ENCODE results near the gene CCDC107. TPM values are rescaled to one million over a fixed set of nuclear protein-coding genes. Genes with fewer than 3 reads are reported as not detected.

Gene CCDC107
- total RNA-seq, 1 experiment from 2014 or later, result 34.9 TPM

DNA sequence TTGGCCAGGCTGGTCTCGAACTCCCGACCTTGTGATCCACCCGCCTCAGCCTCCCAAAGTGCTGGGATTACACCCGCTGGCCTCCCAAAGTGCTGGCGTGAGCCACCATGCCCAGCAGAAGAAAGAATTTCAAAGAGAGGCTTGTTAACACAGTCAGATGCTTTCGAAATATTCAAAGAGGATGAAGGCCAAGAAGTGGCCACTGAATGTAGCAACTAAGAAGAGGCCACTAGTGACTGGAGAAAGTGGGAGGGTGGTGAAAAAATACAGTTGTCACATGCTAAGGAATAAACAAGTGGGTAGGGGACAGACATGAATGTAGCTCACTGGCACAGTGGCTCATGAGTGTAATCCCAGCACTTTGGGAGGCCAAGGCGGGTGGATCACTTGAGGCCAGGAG lies 44.6 kb downstream of the CCDC107 start:
- Histone ChIP-seq H3K9me2 (replicated peaks; ENCODE audit: low read length) (no peaks in the 10 kb centered on the region), H2AFZ (ENCODE audit: low read length) (no peak overlapping the region), H3K27me3 (ENCODE audit: low read length) (no peaks in the 10 kb centered on the region), H3K9me3 (ENCODE audit: low read length) (no peaks in the 10 kb centered on the region), H3K4me2 (ENCODE audit: low read length) (no peak overlapping the region), H4K20me1 (ENCODE audit: low read length) (no peaks in the 10 kb centered on the region), H3K79me2 (ENCODE audit: low read length) (no peaks in the 10 kb centered on the region), H3K4me1 (ENCODE audit: insufficient read depth, low read length) (no peaks in the 10 kb centered on the region), H3K27ac (ENCODE audit: low read length) (no peak overlapping the region), H3K9ac (ENCODE audit: low read length) (no peak overlapping the region), H3F3A (ENCODE audit: low read length, unreplicated experiment) (no peaks in the 10 kb centered on the region), H3K36me3 (ENCODE audit: low read depth, low read length) (peaks cover 51% of the 10 kb centered on the region), H3K4me3 (ENCODE audit: low read length) (no peak overlapping the region)
- DNase-seq (no peak), ATAC-seq (no peak)
- TF ChIP-seq EZH2phosphoT487 (IDR thresholded peaks at IDR 0.05; ENCODE audit: borderline replicate concordance, low read length), result no peak
- no peak for TF ChIP-seq EZH2 (IDR thresholded peaks at IDR 0.05; ENCODE audit: low read length, unreplicated experiment)
- TF ChIP-seq, protein P1, sequence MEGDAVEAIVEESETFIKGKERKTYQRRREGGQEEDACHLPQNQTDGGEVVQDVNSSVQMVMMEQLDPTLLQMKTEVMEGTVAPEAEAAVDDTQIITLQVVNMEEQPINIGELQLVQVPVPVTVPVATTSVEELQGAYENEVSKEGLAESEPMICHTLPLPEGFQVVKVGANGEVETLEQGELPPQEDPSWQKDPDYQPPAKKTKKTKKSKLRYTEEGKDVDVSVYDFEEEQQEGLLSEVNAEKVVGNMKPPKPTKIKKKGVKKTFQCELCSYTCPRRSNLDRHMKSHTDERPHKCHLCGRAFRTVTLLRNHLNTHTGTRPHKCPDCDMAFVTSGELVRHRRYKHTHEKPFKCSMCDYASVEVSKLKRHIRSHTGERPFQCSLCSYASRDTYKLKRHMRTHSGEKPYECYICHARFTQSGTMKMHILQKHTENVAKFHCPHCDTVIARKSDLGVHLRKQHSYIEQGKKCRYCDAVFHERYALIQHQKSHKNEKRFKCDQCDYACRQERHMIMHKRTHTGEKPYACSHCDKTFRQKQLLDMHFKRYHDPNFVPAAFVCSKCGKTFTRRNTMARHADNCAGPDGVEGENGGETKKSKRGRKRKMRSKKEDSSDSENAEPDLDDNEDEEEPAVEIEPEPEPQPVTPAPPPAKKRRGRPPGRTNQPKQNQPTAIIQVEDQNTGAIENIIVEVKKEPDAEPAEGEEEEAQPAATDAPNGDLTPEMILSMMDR (conservative IDR thresholded peaks at IDR 0.05; ENCODE audit: low read depth, low read length), result no peak
- BruUV-seq (replicated peaks), result no TSS peak
- ChIA-PET POLR2A (ENCODE audit: unreplicated experiment) (no interaction called here), CTCF (no interaction called here)
- intact Hi-C loops (cut with micrococcal nuclease), result no loop called here

DNA sequence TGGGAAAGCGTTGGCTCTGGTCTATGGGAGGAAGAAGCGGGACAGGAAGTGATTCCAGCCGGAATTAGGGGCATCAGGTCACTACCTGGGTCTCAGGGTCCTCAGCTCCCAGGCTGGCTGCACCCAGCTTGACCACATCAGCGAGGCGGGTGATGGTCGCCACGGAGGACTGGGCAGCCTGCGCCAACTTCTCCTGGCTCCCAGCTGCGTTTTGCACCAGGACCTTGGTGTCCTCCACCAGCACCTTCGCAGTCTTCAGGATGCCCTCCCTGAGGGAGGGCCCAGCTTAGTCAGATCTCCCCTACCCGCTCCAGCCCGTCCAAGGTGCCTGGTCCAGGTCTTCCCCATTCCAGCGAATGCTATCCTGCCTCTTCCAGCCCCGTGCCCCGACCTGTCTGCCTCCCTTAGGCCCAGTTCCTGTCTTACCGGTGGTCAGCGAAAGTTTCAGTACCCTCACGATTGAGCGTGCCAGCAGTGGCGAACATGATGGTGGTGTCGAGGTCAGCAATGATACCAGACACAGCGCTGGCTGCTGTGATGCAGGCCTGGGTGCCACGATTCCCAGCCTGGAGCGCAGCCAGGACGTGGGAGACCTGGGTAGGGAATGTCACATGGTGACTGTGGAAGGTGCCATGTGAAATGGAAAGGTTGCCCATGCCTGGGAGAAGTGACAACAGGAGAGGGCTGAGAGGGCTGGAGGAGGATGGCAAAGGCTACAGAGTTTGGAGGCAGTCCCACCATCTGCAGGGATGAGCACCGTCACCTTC lies 46.0 kb downstream of the CCDC107 start:
- Histone ChIP-seq H4K20me1 (ENCODE audit: low read length) (no peaks in the 10 kb centered on the region), H3K4me2 (ENCODE audit: low read length) (no peak overlapping the region), H3K4me1 (ENCODE audit: insufficient read depth, low read length) (no peaks in the 10 kb centered on the region), H3K27me3 (ENCODE audit: low read length) (no peaks in the 10 kb centered on the region), H3K9me2 (replicated peaks; ENCODE audit: low read length) (no peaks in the 10 kb centered on the region), H3K4me3 (ENCODE audit: low read length) (no peak overlapping the region), H3K9ac (ENCODE audit: low read length) (no peak overlapping the region), H3K9me3 (ENCODE audit: low read length) (no peaks in the 10 kb centered on the region), H3K79me2 (ENCODE audit: low read length) (no peaks in the 10 kb centered on the region), H2AFZ (ENCODE audit: low read length) (no peak overlapping the region), H3K36me3 (ENCODE audit: low read depth, low read length) (peaks cover 62% of the 10 kb centered on the region), H3K27ac (ENCODE audit: low read length) (no peak overlapping the region), H3F3A (ENCODE audit: low read length, unreplicated experiment) (no peaks in the 10 kb centered on the region)
- intact Hi-C loops (cut with micrococcal nuclease), result no loop called here
- CTCF ChIA-PET, result no interaction called here
- TF ChIP-seq, protein P1 (conservative IDR thresholded peaks at IDR 0.05; ENCODE audit: low read depth, low read length), result no peak
- no peak for TF ChIP-seq EZH2 (IDR thresholded peaks at IDR 0.05; ENCODE audit: low read length, unreplicated experiment)
- no peak for TF ChIP-seq EZH2phosphoT487 (IDR thresholded peaks at IDR 0.05; ENCODE audit: borderline replicate concordance, low read length)
- TSS peak; percentile 21 for BruUV-seq (replicated peaks)
- POLR2A ChIA-PET (ENCODE audit: unreplicated experiment), result no interaction called here
- ATAC-seq, result no peak
- DNase-seq, result no peak

DNA sequence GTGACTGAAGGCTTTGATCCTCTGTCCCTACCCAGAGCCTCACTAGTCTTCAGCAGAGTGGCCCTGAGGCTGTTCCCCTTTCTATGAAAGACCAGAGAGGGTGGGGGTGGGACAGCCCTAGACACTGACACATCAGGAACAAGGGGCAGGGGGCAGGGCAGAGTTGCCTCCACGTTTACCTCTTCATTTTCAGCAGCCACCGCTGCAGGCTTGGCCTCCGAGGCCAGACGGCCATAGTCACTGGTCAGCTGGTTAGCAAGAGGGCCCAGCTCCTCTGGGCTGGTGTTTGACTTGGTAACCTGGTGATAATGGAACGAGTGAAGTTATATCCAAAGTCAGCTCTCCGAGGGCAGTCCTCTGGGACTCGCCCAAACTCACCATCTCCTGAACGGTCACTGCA lies 47.3 kb downstream of the CCDC107 start:
- CTCF ChIA-PET, result no interaction called here
- H3K36me3 ChIP-seq (ENCODE audit: low read depth, low read length), result peaks cover 63% of the 10 kb centered on the region
- POLR2A ChIA-PET (ENCODE audit: unreplicated experiment), result no interaction called here
- ATAC-seq (no peak), DNase-seq (no peak)
- no peak overlapping the region for H3K4me2 ChIP-seq (ENCODE audit: low read length)
- no peak overlapping the region for H3K4me3 ChIP-seq (ENCODE audit: low read length)
- no peaks in the 10 kb centered on the region for H3K79me2 ChIP-seq (ENCODE audit: low read length)
- intact Hi-C loops (cut with micrococcal nuclease), result no loop called here
- H3F3A ChIP-seq (ENCODE audit: low read length, unreplicated experiment), result no peaks in the 10 kb centered on the region
- no peaks in the 10 kb centered on the region for H3K27me3 ChIP-seq (ENCODE audit: low read length)
- H3K27ac ChIP-seq (ENCODE audit: low read length), result no peak overlapping the region
- no peaks in the 10 kb centered on the region for H4K20me1 ChIP-seq (ENCODE audit: low read length)
- no TSS peak for BruUV-seq (replicated peaks)
- H3K9ac ChIP-seq (ENCODE audit: low read length), result no peak overlapping the region
- no peaks in the 10 kb centered on the region for H3K9me2 ChIP-seq (replicated peaks; ENCODE audit: low read length)
- no peak overlapping the region for H2AFZ ChIP-seq (ENCODE audit: low read length)
- H3K4me1 ChIP-seq (ENCODE audit: insufficient read depth, low read length), result no peaks in the 10 kb centered on the region
- H3K9me3 ChIP-seq (ENCODE audit: low read length), result no peaks in the 10 kb centered on the region
- TF ChIP-seq, protein P1 (conservative IDR thresholded peaks at IDR 0.05; ENCODE audit: low read depth, low read length), result no peak
- no peak for TF ChIP-seq EZH2 (IDR thresholded peaks at IDR 0.05; ENCODE audit: low read length, unreplicated experiment)
- no peak for TF ChIP-seq EZH2phosphoT487 (IDR thresholded peaks at IDR 0.05; ENCODE audit: borderline replicate concordance, low read length)

Data from PC-3 (cell line).